H9 (cell line): ENCODE measurements around the gene MAML3. TPM values are rescaled to one million over a fixed set of nuclear protein-coding genes. Genes with fewer than 3 reads are reported as not detected.
"Not testable (repeated sequence)": the region's sequence is repeated elsewhere in the genome, so short reads cannot be mapped to it uniquely, and the experiment has no call there.

Experiments
- DNase-seq: peaks from one replicate; pipeline ENCODE4 v3.0.0-alpha.2; 2017
- H2AFZ ChIP-seq: one replicate; pipeline ENCODE4 v1.6.1; 2013; ENCODE audit warnings: mild to moderate bottlenecking, low read length, control low read depth, moderate library complexity
- H2AK5ac ChIP-seq: 2 replicates; pipeline ENCODE4 v1.6.1; 2013; ENCODE audit warnings: low read length, control low read depth, mixed read lengths; ENCODE audit not compliant: insufficient read length
- H2BK120ac ChIP-seq: one replicate; pipeline ENCODE4 v1.6.1; 2013; ENCODE audit warnings: low read depth, mild to moderate bottlenecking, low read length, control low read depth, inconsistent platforms; ENCODE audit not compliant: poor library complexity, severe bottlenecking
- H2BK12ac ChIP-seq: 2 replicates; pipeline ENCODE4 v1.6.1; 2013; ENCODE audit warnings: low read length, control low read depth, mixed read lengths, low read depth; ENCODE audit not compliant: insufficient read length
- H2BK15ac ChIP-seq: 2 replicates; pipeline ENCODE4 v1.6.1; 2013; ENCODE audit warnings: low read depth, low read length, control low read depth
- H2BK20ac ChIP-seq: one replicate; pipeline ENCODE4 v1.6.1; 2013; ENCODE audit warnings: low read depth, mild to moderate bottlenecking, low read length, control low read depth, inconsistent platforms; ENCODE audit not compliant: poor library complexity, severe bottlenecking
- H2BK5ac ChIP-seq: 2 replicates; pipeline ENCODE4 v1.6.1; 2013; ENCODE audit warnings: low read length, control low read depth, mixed read lengths; ENCODE audit not compliant: insufficient read length
- H3K14ac ChIP-seq: 2 replicates; pipeline ENCODE4 v1.6.1; 2013; ENCODE audit warnings: low read length, control low read depth; ENCODE audit not compliant: insufficient read depth
- H3K18ac ChIP-seq: 2 replicates; pipeline ENCODE4 v1.6.1; 2013; ENCODE audit warnings: low read depth, mild to moderate bottlenecking, mixed read lengths, low read length, control low read depth; ENCODE audit not compliant: insufficient read length
- H3K23ac ChIP-seq: 2 replicates; pipeline ENCODE4 v1.6.1; 2013; ENCODE audit warnings: low read length, control low read depth, mixed read lengths, low read depth; ENCODE audit not compliant: insufficient read length
- H3K23me2 ChIP-seq: 2 replicates; pipeline ENCODE4 v1.6.1; 2013; ENCODE audit warnings: low read depth, mild to moderate bottlenecking, mixed read lengths, low read length, control low read depth; ENCODE audit not compliant: insufficient read length, poor library complexity, severe bottlenecking
- H3K27ac ChIP-seq: 2 replicates; pipeline ENCODE4 v1.5.1; 2013; ENCODE audit warnings: low read length, control low read depth, mixed read lengths, low read depth; ENCODE audit not compliant: insufficient read length
- H3K27me3 ChIP-seq: 2 replicates; pipeline ENCODE4 v1.6.1; 2013; ENCODE audit warnings: low read length, control low read depth, inconsistent platforms; ENCODE audit not compliant: insufficient read depth
- H3K4ac ChIP-seq: 2 replicates; pipeline ENCODE4 v1.6.1; 2013; ENCODE audit warnings: low read depth, mild to moderate bottlenecking, control low read depth, inconsistent platforms, low read length, moderate library complexity
- H3K4me1 ChIP-seq: 2 replicates; pipeline ENCODE4 v1.6.1; 2013; ENCODE audit warnings: low read length, control low read depth, inconsistent platforms; ENCODE audit not compliant: insufficient read depth
- H3K4me2 ChIP-seq: 2 replicates; pipeline ENCODE4 v1.6.1; 2013; ENCODE audit warnings: low read length, control low read depth, mixed read lengths; ENCODE audit not compliant: insufficient read length, insufficient read depth
- H3K56ac ChIP-seq: 2 replicates; pipeline ENCODE4 v1.6.1; 2013; ENCODE audit warnings: low read depth, mild to moderate bottlenecking, mixed read lengths, low read length, control low read depth; ENCODE audit not compliant: insufficient read length
- H3K79me1 ChIP-seq: 2 replicates; pipeline ENCODE4 v1.6.1; 2013; ENCODE audit warnings: low read depth, mild to moderate bottlenecking, moderate library complexity, low read length, control low read depth, inconsistent platforms; ENCODE audit not compliant: insufficient read depth, poor library complexity, severe bottlenecking
- H3K79me2 ChIP-seq: 2 replicates; pipeline ENCODE4 v1.6.1; 2013; ENCODE audit warnings: low read length, control low read depth, inconsistent platforms; ENCODE audit not compliant: insufficient read depth
- H3K9ac ChIP-seq: 2 replicates; pipeline ENCODE4 v1.6.1; 2013; ENCODE audit warnings: low read length, control low read depth, mixed read lengths; ENCODE audit not compliant: insufficient read length; ENCODE audit errors: extremely low read depth
- H3K9me3 ChIP-seq: one replicate; pipeline ENCODE4 v1.6.1; 2013; ENCODE audit warnings: low read depth, low read length, inconsistent platforms; ENCODE audit not compliant: control insufficient read depth
- H3T11ph ChIP-seq: one replicate; pipeline ENCODE4 v1.6.1; 2013; ENCODE audit warnings: mild to moderate bottlenecking, low read length, control low read depth, inconsistent platforms
- H4K20me1 ChIP-seq: one replicate; pipeline ENCODE4 v1.6.1; 2013; ENCODE audit not compliant: control insufficient read depth, insufficient read length, insufficient read depth
- H4K5ac ChIP-seq: 2 replicates; pipeline ENCODE4 v1.6.1; 2013; ENCODE audit warnings: low read depth, mild to moderate bottlenecking, mixed read lengths, low read length, control low read depth; ENCODE audit not compliant: insufficient read length
- H4K8ac ChIP-seq: replicated peaks from 2 replicates; pipeline ENCODE4 v1.6.1; 2013; ENCODE audit warnings: low read length, control low read depth, mixed read lengths, low read depth; ENCODE audit not compliant: insufficient read length
- H4K91ac ChIP-seq: 2 replicates; pipeline ENCODE4 v1.6.1; 2013; ENCODE audit warnings: low read depth, mild to moderate bottlenecking, moderate library complexity, mixed read lengths, low read length, control low read depth; ENCODE audit not compliant: insufficient read length
- H3K27ac Mint-ChIP-seq, 3 experiments: 2 replicates in 2 of 3; 3 replicates in 1 of 3; pipeline ENCODE4 v1.8.0; 2020 to 2021; ENCODE audit warnings: mixed read lengths in 3 of 3, mild to moderate bottlenecking in 1 of 3, moderate library complexity in 1 of 3
- H3K27me3 Mint-ChIP-seq: 2 replicates; pipeline ENCODE4 v1.8.0; 2021; ENCODE audit warnings: low read depth, mild to moderate bottlenecking, moderate library complexity, mixed read lengths
- H3K36me3 Mint-ChIP-seq, 3 experiments: 2 replicates in 2 of 3; 3 replicates in 1 of 3; pipeline ENCODE4 v1.8.0; 2020 to 2021; ENCODE audit warnings: low read depth in 3 of 3, mixed read lengths in 3 of 3; ENCODE audit not compliant: insufficient read depth in 1 of 3
- H3K4me1 Mint-ChIP-seq, 2 experiments: 2 replicates each; pipeline ENCODE4 v1.8.0; 2020; ENCODE audit warnings: mixed read lengths in 2 of 2
- H3K4me3 Mint-ChIP-seq, 2 experiments: 2 replicates in 1 of 2; 3 replicates in 1 of 2; pipeline ENCODE4 v1.8.0; 2020 to 2021; ENCODE audit warnings: mild to moderate bottlenecking in 2 of 2, mixed read lengths in 2 of 2, moderate library complexity in 1 of 2
- H3K9me3 Mint-ChIP-seq, 2 experiments: 2 replicates in 1 of 2; 3 replicates in 1 of 2; pipeline ENCODE4 v1.8.0; 2020; ENCODE audit warnings: mild to moderate bottlenecking in 2 of 2, mixed read lengths in 2 of 2, moderate library complexity in 1 of 2
- WGBS: extraction: QIAGEN DNeasy Blood & Tissue Kit; methylation state at CpG from one replicate; pipeline ENCODE4 v1.1.7; 2013; ENCODE audit warnings: missing lambda C conversion rate, low lambda C conversion rate, mixed read lengths; ENCODE audit not compliant: insufficient read length; ENCODE audit errors: extremely low coverage; 5-methylcytosine and 5-hydroxymethylcytosine counted together
- total RNA-seq: library from RNA; stranded (reverse); gene quantifications from 2 replicates; pipeline ENCODE4 v1.2.1, GENCODE V29; 2021
- TF ChIP-seq, protein P1 (sequence below): fragments of 200-600 bp; sonication (generic); conservative IDR thresholded peaks from 3 replicates; pipeline ENCODE4 v1.8.0; 2021; ENCODE audit warnings: antibody characterized with exemption, mild to moderate bottlenecking

Gene MAML3
- total RNA-seq, 1 experiment from 2014 or later, result 3.9 TPM

DNA sequence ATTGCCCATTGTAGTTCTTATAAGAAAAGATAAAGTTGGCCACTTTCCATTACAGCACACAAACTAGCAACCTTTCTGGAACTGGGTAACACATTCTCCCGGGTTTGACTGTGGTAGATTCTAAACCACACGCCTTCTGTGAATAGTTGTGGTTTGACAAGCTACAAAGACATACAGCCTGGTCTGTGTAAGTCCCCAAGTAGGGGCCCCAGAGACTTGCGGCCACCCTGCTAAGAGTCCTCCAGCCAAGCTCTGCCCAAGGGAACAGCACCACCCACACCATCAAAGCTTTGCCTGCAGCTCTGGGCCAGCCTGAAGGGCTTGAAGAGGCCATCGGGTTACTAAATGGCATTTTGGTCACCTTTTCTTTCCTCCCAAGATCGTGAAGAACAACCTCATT is 203.4 kb downstream of the MAML3 start:
- TF ChIP-seq, protein P1, sequence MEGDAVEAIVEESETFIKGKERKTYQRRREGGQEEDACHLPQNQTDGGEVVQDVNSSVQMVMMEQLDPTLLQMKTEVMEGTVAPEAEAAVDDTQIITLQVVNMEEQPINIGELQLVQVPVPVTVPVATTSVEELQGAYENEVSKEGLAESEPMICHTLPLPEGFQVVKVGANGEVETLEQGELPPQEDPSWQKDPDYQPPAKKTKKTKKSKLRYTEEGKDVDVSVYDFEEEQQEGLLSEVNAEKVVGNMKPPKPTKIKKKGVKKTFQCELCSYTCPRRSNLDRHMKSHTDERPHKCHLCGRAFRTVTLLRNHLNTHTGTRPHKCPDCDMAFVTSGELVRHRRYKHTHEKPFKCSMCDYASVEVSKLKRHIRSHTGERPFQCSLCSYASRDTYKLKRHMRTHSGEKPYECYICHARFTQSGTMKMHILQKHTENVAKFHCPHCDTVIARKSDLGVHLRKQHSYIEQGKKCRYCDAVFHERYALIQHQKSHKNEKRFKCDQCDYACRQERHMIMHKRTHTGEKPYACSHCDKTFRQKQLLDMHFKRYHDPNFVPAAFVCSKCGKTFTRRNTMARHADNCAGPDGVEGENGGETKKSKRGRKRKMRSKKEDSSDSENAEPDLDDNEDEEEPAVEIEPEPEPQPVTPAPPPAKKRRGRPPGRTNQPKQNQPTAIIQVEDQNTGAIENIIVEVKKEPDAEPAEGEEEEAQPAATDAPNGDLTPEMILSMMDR, result no peak
- no peak overlapping the region for H4K5ac ChIP-seq
- no peak overlapping the region for H3K56ac ChIP-seq
- no peak overlapping the region for H3K4ac ChIP-seq
- H3K9me3 ChIP-seq, result no peaks in the 10 kb centered on the region
- H2BK5ac ChIP-seq, result no peak overlapping the region
- no peak overlapping the region for H2AFZ ChIP-seq
- H3K18ac ChIP-seq, result no peak overlapping the region
- H3K27me3 ChIP-seq, result no peaks in the 10 kb centered on the region
- Mint-ChIP-seq H3K4me1 (peaks cover 10 to 17% of the 10 kb centered on the region in 2 experiments; a peak in 3 of 4 replicates), H3K4me3 (no peak overlapping the region), H3K27ac (no peak overlapping the region), H3K9me3 (peaks cover 0 to 2% of the 10 kb centered on the region in 2 experiments; a peak in 2 of 5 replicates), H3K27me3 (no peaks in the 10 kb centered on the region; the same call in 1 of the 2 replicates), H3K36me3 (peaks cover 0 to 4% (median 2%) of the 10 kb centered on the region in 3 experiments; a peak in 2 of 7 replicates)
- no peak overlapping the region for H4K8ac ChIP-seq
- no CpG with 5 or more reads among the region's 5 CpGs for WGBS
- no peak overlapping the region for H3K4me2 ChIP-seq
- no peak overlapping the region for H2AK5ac ChIP-seq
- H4K91ac ChIP-seq, result no peak overlapping the region
- H3K27ac ChIP-seq, result no peak overlapping the region
- H3T11ph ChIP-seq, result no peak overlapping the region
- H3K79me2 ChIP-seq, result no peaks in the 10 kb centered on the region
- H3K79me1 ChIP-seq, result no peaks in the 10 kb centered on the region
- no peaks in the 10 kb centered on the region for H3K4me1 ChIP-seq
- no peak overlapping the region for H3K14ac ChIP-seq
- H3K23ac ChIP-seq, result no peak overlapping the region
- no peaks in the 10 kb centered on the region for H3K23me2 ChIP-seq
- H2BK20ac ChIP-seq, result no peak overlapping the region
- no peak overlapping the region for H2BK12ac ChIP-seq
- no peak overlapping the region for H2BK15ac ChIP-seq
- no peak overlapping the region for H3K9ac ChIP-seq
- DNase-seq, result no peak
- no peaks in the 10 kb centered on the region for H4K20me1 ChIP-seq
- no peak overlapping the region for H2BK120ac ChIP-seq

DNA sequence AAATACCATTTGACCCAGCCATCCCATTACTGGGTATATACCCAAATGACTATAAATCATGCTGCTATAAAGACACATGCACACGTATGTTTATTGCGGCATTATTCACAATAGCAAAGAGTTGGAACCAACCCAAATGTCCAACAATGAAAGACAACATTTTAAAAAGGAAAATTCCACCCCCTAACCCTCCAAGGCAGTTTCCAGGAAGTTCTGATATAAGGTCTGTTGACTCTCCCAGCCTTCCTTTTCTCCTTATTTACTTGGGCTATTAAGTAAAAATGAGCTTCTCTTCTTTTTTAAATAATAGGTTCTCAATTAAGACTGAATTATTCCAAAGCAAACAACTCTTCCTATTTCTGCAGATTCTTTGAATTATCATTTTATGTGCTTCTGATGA is 209.1 kb downstream of the MAML3 start:
- not testable (repeated sequence) for H3K23me2 ChIP-seq, H3T11ph ChIP-seq, H3K56ac ChIP-seq, H4K20me1 ChIP-seq, H3K4me3 Mint-ChIP-seq, H2AFZ ChIP-seq, H3K4me2 ChIP-seq, H4K8ac ChIP-seq, H4K91ac ChIP-seq, H2BK20ac ChIP-seq, H3K23ac ChIP-seq, H3K9me3 Mint-ChIP-seq, H3K18ac ChIP-seq, H2BK5ac ChIP-seq, H3K36me3 Mint-ChIP-seq, H2BK12ac ChIP-seq, H4K5ac ChIP-seq, H3K9me3 ChIP-seq, DNase-seq, H3K27ac ChIP-seq, H3K27me3 ChIP-seq, H2AK5ac ChIP-seq, H3K14ac ChIP-seq, H2BK15ac ChIP-seq, H3K4ac ChIP-seq, H3K27ac Mint-ChIP-seq, H3K79me1 ChIP-seq, H3K9ac ChIP-seq, H2BK120ac ChIP-seq, H3K27me3 Mint-ChIP-seq, H3K4me1 ChIP-seq, H3K79me2 ChIP-seq
- peaks cover 11 to 18% of the 10 kb centered on the region in 2 experiments for H3K4me1 Mint-ChIP-seq
- WGBS, result no CpG with 5 or more reads among the region's 2 CpGs
